B cell (primary cell): Measurements from ENCODE around the gene SMLR1.

Source experiments
- EZH2 ChIP-seq: IDR thresholded peaks from 2 replicates; pipeline ENCODE4 v1.6.1; 2012; ENCODE audit warnings: borderline replicate concordance, low read depth, mild to moderate bottlenecking, moderate library complexity, low read length; ENCODE audit not compliant: insufficient read depth, poor library complexity, severe bottlenecking
- TF ChIP-seq, protein P1 (sequence below): fragments of 200-600 bp; IDR thresholded peaks from one replicate; pipeline ENCODE4 v1.8.0; 2022; ENCODE audit warnings: antibody characterized with exemption, mild to moderate bottlenecking

DNA sequence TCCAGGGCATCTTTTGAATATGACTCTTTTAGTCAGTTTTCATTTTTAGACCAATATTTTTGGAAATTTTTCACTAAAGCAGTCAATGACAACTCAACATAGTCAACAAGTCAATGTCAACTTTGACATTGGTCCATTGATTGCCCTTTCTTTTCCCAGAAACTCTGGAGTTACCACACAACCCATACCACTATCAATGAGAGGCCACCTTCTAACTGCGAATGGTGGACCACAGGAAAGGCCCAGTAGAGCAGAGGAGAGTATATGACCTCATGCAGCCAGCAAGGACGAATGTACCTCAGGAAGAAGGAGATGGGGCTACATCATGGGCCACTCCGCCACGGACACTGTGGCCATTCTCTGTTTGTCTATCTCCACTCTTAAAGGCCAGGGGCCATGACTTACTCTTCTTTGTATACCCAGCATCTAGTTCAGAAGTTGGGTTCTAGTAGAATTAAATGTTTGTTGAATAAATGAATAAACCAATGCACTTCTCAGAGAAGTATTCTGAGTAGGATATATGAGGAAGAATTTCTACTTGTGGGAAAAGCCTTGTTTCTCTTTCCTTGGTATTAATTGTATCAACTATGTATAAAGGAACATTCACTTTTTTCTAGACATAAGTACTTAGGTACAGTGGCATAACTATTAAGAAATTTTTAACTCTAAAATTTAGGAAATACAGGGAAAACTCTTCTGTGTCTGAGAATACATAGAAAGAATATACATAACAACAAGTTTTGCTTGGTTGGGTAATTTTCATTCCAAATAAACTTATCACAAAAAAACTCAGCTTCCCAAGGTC lies 562 bp upstream of the SMLR1 start:
- TF ChIP-seq, protein P1, sequence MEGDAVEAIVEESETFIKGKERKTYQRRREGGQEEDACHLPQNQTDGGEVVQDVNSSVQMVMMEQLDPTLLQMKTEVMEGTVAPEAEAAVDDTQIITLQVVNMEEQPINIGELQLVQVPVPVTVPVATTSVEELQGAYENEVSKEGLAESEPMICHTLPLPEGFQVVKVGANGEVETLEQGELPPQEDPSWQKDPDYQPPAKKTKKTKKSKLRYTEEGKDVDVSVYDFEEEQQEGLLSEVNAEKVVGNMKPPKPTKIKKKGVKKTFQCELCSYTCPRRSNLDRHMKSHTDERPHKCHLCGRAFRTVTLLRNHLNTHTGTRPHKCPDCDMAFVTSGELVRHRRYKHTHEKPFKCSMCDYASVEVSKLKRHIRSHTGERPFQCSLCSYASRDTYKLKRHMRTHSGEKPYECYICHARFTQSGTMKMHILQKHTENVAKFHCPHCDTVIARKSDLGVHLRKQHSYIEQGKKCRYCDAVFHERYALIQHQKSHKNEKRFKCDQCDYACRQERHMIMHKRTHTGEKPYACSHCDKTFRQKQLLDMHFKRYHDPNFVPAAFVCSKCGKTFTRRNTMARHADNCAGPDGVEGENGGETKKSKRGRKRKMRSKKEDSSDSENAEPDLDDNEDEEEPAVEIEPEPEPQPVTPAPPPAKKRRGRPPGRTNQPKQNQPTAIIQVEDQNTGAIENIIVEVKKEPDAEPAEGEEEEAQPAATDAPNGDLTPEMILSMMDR, result no peak
- no peak for TF ChIP-seq EZH2
